Choroid plexus epithelial cell (primary cell): ENCODE data around the gene LRRN3.
A peak's percentile ranks its signal among the peaks of the same experiment; 100 is the strongest.

Experiments used
- DNase-seq: peaks from one replicate; pipeline ENCODE4 v3.0.0-alpha.2; 2010; ENCODE audit warnings: low read depth
- H3K4me3 ChIP-seq: 2 replicates; pipeline ENCODE4 v1.5.1; 2011; ENCODE audit warnings: low read depth, mild to moderate bottlenecking, control low read depth, low read length, moderate library complexity
- TF ChIP-seq, protein P1 (sequence below): conservative IDR thresholded peaks from 2 replicates; pipeline ENCODE4 v1.5.1; 2011; ENCODE audit warnings: low read depth, mild to moderate bottlenecking, control low read depth, inconsistent platforms, low read length, moderate library complexity

The LRRN3 gene

DNA sequence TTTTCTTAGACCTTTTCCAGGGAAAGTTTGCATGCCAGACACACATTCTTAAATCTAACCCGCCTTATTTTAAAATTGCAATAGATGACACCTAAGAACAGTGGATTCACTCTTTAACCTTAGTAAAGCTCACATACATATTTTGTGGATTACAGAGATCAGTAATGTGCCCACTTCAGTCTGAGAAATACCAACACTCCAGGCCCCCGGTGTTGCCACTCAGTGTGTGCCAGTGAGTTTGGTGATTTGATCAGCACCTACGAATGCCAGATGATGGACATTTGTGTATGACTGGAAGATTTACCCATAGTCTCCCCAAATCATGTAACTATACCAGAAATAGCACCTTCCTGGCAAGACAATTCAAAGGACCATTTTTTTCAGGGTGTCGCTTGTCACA is 2.6 kb downstream of the LRRN3 start:
- no peak overlapping the region for H3K4me3 ChIP-seq
- no peak for DNase-seq
- TF ChIP-seq, protein P1, sequence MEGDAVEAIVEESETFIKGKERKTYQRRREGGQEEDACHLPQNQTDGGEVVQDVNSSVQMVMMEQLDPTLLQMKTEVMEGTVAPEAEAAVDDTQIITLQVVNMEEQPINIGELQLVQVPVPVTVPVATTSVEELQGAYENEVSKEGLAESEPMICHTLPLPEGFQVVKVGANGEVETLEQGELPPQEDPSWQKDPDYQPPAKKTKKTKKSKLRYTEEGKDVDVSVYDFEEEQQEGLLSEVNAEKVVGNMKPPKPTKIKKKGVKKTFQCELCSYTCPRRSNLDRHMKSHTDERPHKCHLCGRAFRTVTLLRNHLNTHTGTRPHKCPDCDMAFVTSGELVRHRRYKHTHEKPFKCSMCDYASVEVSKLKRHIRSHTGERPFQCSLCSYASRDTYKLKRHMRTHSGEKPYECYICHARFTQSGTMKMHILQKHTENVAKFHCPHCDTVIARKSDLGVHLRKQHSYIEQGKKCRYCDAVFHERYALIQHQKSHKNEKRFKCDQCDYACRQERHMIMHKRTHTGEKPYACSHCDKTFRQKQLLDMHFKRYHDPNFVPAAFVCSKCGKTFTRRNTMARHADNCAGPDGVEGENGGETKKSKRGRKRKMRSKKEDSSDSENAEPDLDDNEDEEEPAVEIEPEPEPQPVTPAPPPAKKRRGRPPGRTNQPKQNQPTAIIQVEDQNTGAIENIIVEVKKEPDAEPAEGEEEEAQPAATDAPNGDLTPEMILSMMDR, result no peak

DNA sequence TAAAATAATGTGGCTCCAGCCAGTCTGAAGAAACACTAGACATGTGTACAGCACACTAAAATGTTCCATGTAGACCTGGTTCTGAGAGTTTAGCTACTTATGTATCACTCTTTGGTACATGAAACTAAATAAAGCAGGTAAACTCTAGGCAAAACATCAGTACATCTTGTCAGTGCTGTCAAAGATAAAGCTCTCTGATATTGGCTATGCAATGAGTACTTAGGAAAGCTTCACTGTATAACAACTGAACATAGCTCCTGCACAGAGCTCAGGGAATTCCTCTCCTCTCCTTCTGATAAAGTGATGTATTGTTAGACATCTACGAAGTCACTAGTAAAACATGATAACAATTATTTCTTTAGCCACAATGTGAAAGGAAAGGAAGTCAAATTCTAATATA is 3.5 kb downstream of the LRRN3 start:
- no peak for DNase-seq
- TF ChIP-seq, protein P1, result no peak
- no peak overlapping the region for H3K4me3 ChIP-seq

DNA sequence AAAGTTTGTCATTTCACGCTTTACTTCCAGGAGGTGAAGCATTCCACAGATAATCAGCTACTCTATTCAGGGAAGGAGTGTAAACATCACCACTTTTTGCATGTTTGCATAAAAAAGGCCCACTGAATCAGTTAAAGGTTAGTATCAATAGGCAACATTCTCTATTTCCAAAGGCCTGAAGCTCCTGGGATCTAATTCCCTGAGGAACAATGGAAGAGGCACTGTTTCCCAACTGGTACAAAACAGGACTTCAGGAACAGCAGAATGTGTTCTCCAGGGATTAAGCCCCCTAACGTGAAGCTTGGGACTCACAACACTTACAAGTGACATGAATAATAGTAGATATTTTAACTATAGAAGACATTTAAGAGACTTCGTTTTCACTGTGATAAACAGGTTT is 6.1 kb downstream of the LRRN3 start:
- H3K4me3 ChIP-seq, result no peak overlapping the region
- TF ChIP-seq, protein P1, result no peak

DNA sequence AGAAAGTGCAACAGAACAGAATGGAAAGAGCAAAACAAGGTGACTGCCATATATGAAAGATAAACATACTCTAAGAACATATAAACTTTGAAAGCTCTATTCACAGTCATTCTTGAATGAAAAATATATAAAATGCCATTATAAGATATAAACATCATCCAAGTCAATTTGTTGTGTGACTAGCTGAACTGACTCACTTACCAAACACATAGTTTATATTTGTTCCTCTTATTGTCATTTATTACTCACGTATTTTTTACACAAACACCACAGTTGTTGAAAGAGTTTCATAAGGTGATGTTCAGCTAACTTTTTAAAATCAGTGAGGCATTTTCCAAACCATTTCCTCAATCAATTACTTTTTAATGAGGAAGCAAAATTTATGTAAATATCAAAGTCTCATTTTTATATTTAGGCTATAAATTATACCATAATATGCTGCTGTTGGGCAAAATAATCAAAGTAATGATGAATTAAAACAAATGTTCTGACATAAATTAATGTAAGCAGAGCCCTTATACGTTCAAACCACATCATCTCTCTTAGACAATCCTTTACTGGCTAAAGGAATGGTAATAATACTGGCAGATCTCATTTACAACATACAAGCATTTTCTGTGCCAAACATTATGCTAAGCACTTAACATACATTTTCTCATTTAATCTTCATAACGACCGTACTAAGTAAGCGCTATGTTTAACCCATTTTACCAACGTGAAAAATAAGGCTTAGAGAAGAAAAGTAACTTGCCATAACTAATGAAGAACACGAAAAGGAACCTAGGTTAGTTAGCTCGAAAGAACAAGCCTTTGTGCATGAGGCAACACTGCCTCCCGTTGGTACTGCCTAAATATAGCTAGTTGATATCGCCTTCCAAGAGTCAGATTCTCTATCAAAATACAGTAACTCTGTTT is 7.3 kb downstream of the LRRN3 start:
- DNase-seq, result peak; percentile 80

More for the DNA sequence above, 6.1 kb downstream of the LRRN3 start:
- no peak for DNase-seq

DNA sequence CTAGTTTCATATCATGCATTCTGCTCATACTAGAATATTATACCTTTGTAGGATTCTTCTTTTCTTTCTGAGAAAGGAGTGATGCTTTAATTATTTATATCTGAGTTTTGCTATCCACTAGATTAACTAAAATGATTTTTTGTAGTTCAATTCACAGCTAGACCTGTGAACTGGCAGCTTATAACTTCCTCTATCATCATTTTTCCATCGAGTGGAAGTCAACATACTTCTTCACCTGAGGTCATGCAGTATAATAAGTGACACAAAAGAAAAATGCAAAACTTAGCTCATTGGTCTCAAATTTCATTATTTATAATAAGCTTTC is 8.0 kb downstream of the LRRN3 start:
- TF ChIP-seq, protein P1, result no peak
- DNase-seq, result no peak
- H3K4me3 ChIP-seq, result no peak overlapping the region

More for the DNA sequence above, 7.3 kb downstream of the LRRN3 start:
- TF ChIP-seq, protein P1, result peak; percentile 88
- H3K4me3 ChIP-seq, result no peak overlapping the region

DNA sequence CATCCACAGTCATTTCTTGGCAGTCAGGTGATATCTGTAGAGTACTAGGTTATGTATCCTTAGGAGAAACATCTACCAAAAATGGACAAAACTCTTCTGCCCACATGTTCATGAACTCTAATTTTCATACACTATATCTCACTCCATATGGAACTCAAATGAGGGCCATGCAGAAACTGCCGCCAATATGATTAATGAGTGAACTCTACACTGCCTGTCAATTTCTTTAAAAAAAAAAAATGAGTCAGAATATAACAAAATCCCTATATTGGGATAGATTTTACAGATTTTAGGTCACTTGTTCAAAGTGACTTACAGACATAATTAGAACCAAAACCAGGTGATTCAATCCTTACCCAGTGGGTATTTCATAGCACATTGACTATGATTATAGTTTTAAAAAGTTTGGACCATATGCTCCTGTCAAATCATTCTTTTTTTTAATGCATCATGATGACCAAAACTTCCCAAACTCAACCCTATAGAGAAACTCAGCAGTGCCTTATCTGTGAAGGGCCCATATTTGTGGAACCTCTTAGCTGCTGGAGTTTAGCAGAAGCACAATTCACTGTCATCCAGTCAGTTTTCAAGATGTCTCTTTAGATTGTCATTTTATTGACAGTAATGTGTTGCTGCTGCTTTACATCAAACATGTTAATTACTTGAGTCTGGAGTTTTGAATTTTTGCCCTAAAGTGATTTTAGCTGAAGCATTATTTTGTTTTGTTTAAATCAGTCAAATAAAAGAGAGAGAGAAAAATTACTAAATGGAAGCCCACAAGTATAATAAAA is 11.1 kb downstream of the LRRN3 start:
- no peak overlapping the region for H3K4me3 ChIP-seq
- no peak for DNase-seq
- TF ChIP-seq, protein P1, result no peak
